Liver (tissue), 2 donors: ENCODE results near the gene PPT1.
"Not testable (repeated sequence)": the region's sequence is repeated elsewhere in the genome, so short reads cannot be mapped to it uniquely, and the experiment has no call there.

Source experiments
- FOXA1 ChIP-seq: IDR thresholded peaks from 2 replicates; pipeline ENCODE4 v1.6.1; 2016; ENCODE audit warnings: antibody characterized with exemption
- TF ChIP-seq, protein P1 (sequence below): fragments of 150-350 bp; IDR thresholded peaks from 2 replicates; pipeline ENCODE4 v1.5.1; 2017; ENCODE audit warnings: improper control_type of control experiment, low read depth, low read length; ENCODE audit not compliant: missing input control
- donor health status: healthy.

DNA sequence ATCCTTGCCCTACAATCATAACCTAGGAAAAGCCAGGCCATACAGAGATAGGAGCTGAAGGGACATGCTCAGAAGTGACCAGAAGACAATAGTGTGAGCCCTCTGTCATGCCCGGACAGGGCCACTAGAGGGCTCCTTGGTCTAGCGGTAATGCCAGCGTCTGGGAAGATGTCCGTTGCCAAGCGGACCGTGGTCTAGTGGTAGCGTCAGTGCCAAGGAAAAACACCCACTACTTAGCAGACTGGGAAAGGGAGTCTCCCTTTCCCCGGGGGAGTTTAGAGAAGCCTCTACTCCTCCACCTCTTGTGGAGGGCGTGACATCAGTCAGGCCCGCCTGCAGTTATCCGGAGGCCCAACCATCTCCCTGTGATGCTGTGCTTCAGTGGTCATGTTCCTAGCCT lies 12.3 kb downstream of the PPT1 start:
- TF ChIP-seq, protein P1, sequence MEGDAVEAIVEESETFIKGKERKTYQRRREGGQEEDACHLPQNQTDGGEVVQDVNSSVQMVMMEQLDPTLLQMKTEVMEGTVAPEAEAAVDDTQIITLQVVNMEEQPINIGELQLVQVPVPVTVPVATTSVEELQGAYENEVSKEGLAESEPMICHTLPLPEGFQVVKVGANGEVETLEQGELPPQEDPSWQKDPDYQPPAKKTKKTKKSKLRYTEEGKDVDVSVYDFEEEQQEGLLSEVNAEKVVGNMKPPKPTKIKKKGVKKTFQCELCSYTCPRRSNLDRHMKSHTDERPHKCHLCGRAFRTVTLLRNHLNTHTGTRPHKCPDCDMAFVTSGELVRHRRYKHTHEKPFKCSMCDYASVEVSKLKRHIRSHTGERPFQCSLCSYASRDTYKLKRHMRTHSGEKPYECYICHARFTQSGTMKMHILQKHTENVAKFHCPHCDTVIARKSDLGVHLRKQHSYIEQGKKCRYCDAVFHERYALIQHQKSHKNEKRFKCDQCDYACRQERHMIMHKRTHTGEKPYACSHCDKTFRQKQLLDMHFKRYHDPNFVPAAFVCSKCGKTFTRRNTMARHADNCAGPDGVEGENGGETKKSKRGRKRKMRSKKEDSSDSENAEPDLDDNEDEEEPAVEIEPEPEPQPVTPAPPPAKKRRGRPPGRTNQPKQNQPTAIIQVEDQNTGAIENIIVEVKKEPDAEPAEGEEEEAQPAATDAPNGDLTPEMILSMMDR, result peak; percentile 48
- not testable (repeated sequence) for TF ChIP-seq FOXA1
